IPS-NIHi7 (cell line): ENCODE measurements around the gene SEC31A.
A peak's percentile ranks its signal among the peaks of the same experiment; 100 is the strongest.
"Not testable (repeated sequence)": the region's sequence is repeated elsewhere in the genome, so short reads cannot be mapped to it uniquely, and the experiment has no call there.

Experiments
- DNase-seq: peaks from one replicate; pipeline ENCODE4 v3.0.0; 2012; ENCODE audit warnings: mixed read lengths; ENCODE audit errors: extremely low spot score

The SEC31A gene

GRCh38 chr4:82898322-82899243 lies 7.6 kb upstream of the SEC31A start:
- DNase-seq, result no peak

- DNase-seq, result no peak
Observed at GRCh38 chr4:82896755-82897154, 5.8 kb upstream of the SEC31A start.

DNA sequence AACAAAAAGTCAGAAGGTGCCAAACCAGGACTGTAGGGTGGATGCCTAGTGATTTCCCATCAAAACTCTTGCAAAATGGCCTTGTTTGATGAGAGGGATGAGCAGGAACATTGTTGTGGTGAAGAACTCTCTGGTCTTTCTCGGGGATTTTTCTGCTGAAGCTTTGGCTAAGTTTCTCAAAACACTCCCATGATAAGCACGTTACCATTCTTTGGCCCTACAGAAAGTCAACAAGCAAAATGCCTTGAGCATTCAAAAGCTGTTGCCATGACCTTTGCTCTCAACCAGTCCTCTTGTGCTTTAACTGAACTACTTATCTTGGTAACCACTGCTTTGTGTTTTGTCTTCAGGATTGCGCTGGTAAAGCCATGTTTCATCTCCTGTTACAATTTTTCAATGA lies 3.0 kb upstream of the SEC31A start:
- no peak for DNase-seq

DNA sequence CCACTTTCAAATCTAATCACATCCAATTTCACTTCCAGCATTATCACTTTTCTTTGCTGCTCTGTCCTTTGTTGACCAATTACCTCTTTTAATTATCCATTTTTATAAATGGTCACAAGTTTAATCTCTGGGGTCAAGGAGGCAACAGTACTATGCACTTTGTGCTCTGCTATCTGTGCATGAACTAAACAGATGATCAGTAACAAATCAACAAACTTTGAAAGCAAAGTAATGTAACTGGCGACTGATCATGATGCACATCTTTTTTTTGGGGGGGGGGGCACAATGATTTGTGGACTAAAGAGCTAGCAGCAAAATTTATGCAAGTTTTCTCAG lies 1.5 kb upstream of the SEC31A start:
- no peak for DNase-seq

DNA sequence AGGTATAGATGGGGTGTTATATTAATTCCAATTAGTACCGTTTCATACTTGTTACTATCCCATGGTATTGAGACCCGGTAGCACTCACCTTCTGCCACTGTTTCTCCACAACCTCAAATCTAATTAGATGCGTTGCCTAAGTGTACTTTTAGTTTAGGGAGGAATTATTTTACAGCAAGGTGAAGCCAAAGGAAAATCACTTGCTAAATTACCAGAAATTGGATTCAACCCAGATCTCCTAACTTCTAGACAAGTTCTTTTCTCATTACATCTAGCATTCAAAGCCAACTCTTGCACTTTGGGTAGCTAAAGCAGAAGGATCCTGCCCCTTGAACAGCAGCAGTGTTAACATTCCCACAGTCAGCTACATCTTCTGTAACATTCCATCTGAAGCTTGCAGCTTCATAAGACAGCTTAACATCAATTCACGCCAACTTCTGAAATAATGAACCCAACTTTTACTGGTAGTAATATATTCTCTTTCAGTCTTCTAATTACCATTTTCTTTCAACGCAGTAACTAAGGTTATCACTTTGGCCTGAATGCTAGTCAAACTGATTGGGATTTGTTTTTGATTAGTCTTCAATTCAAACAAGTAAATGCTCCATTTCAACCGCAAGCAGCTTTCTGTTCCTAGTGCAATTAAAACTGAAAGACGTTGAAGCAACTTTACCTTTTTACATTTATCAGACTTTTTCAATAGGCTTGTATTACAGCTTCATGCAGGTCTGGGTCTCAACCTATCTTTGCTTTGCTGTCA lies 934 bp upstream of the SEC31A start:
- DNase-seq, result no peak

DNA sequence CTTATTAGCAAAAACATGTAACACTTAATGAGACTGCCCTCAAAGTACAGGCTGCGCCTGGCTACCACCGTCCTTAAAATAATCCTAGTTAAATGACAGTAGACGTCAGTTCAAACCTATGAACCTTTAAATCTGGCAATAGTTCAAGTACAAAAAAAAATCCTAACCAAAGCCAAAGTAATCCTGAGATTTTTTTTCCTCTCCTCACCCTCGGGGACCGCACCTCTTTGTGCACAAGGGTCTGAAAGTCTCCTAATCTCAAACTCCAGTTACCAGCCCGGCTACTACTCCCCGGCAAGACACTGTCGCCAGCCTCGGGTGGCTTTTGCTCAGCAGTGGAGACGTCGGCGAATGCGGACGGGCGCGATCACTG lies 439 bp downstream of the SEC31A start:
- no peak for DNase-seq

GRCh38 chr4:82889287-82889686 lies 1.7 kb downstream of the SEC31A start:
- DNase-seq, result no peak

GRCh38 chr4:82886147-82886942 lies 4.6 kb downstream of the SEC31A start:
- DNase-seq, result no peak

DNA sequence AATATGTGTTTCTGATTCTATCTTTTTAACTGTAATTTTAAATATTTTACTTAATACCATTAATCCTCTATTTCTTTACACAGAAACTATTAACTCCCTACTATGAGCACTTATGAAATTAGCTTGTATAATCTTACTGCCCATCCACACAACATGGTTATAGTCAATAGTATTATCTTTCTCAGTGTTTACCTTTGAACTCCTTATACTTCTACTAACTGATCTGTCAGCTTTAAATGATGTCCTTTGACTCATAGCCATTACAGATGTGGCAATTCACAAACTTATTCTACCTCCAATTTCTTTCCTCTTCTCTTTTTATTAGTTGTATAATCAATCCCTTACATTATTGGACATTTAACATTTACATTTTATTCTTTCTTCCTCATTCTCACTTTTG lies 5.5 kb downstream of the SEC31A start:
- DNase-seq, result no peak

GRCh38 chr4:82868572-82868971 lies 22.4 kb downstream of the SEC31A start:
- no peak for DNase-seq

- no peak for DNase-seq
Observed at GRCh38 chr4:82866706-82867385, 24.1 kb downstream of the SEC31A start.

DNA sequence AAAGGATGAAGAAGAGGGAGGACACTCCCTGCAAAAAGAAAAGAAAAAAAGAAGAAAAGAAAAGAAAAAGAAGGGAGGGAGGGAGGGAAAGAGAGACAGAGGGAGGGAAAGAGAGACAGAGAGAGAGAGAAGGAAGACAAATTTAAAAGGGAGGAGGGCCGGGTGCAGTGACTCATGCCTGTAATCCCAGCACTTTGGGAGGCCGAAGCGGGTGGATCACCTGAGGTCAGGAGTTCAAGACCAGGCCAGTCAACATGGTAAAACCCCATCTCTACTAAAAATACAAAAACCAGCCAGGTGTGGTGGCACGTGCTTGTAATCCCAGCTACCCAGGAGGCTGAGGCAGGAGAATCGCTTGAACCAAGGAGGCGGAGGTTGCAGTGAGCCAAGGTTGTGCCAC lies 24.9 kb downstream of the SEC31A start:
- not testable (repeated sequence) for DNase-seq

GRCh38 chr4:82865592-82865991 lies 25.4 kb downstream of the SEC31A start:
- no peak for DNase-seq

DNA sequence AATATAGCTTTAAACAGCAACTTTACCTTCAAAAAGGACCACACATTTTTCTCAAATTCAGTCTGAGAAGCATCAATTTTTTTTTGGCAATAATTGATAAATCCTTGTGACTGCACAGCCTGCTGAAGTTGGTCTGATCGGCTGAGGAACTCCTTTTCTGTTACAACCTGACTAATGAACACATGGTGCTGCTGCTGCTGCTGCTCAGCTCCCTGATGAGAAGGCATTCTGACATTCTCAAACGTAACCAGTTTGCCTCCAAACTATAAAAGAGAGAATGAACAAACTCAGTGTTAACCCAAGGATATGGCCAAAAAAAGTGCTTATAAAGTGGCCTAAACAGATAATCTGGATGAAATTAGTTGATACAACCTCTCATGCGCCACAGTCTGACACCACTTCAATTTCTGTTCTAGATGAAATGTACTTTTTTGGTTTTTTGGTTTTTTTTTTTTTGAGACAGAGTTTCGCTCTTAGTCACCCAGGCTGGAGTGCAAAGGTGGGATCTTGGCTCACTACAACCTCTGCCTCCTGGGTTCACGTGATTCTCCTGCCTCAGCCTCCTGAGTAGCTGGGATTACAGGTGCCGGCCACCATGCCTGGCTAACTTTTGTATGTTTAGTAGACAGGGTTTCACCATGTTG lies 26.5 kb downstream of the SEC31A start:
- no peak for DNase-seq

GRCh38 chr4:82861529-82861928 lies 29.4 kb downstream of the SEC31A start:
- no peak for DNase-seq

DNA sequence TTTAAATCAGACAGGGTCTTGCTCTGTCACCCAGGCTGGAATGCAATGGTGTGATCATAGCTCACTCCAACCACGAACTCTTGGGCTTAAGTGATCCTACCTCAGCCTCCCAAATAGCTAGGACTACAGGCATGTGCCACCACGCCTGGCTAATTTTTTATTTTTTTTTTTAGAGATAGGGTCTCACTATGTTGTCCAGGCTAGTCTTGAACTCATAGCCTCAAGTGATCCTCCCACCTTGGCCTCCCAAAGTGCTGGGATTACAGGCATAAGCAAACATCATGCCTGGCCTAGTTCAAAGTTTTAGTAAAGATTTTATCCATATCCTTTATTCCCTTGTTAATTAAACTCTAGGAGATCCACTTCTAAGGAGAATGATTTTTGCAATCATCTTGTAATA lies 30.5 kb downstream of the SEC31A start:
- not testable (repeated sequence) for DNase-seq

DNA sequence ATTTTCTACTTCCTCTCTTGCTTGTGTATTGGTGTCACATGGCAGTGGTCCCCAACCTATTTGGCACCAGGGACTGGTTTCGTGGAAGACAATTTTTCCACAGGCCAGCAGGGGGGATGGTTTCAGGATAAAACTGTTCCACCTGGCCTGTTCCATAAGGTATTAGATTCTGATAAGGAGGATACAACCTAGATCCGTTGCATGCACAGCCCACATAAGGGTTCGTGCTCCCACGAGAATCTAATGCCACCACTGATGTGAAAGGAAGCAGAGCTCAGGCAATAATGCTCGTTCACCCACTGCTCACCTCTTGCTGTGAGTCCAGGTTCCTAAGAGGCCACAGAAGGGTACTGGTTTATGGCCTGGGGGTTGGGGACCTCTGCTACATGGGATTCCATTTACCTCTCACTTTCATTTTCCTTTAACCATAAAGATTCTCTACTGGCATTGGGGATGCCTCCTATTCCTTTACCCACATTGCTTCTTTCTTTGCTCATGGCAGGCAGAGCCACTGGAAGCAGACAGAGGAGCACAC lies 38.1 kb downstream of the SEC31A start:
- DNase-seq, result no peak

DNA sequence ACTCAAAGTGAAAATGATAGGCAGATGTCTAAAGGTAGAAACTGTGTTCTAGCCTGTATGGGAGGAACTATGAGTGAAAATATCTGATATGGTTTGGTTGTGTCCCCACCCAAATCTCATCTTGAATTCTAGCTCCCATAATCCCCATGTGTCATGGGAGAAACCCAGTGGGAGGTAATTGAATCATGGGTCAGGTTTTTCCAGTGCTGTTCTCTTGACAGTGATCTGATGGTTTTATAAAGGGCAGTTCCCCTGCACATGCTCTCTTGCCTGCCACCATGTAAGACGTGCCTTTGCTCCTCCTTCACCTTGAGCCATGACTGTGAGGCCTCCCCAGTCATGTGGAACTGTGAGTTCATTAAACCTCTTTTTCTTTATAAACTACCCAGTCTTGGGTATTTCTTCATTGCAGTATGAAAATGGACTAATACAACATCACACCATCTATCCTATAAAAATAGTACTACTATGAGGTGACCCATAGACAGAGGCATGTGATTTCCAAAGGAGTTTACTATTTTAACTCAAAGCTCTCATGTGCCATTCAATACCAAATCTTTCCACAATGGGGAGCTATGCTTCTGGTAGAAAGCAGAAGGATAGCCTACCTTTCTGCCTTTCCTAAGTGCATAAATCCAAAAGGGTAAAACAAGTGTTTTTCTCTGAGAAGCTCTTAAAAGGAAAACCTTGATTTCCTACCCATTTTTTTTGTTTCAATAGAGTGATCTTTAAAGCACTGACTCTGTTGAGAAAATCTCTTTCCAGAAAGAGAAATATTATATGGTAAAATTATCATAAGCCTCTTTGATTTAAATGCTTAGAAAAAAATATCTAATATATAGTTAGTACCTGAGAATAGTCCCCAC lies 38.8 kb downstream of the SEC31A start:
- DNase-seq, result peak; percentile 27

- no peak for DNase-seq
Observed at GRCh38 chr4:82851318-82851717, 39.6 kb downstream of the SEC31A start.

- DNase-seq, result no peak
Observed at GRCh38 chr4:82850684-82851083, 40.3 kb downstream of the SEC31A start.
